Middle frontal gyrus (tissue), 1 donor: ENCODE measurements around the gene ABLIM2.

Experiments
- DNase-seq: peaks from one replicate; pipeline ENCODE4 v3.0.0-alpha.2; 2015; ENCODE audit warnings: low spot score; ENCODE audit errors: extremely low spot score

ABLIM2 gene

GRCh38 chr4:7987148-7987989, 171.2 kb downstream of the ABLIM2 start:
- DNase-seq, result peak; percentile 39

GRCh38 chr4:7985891-7986441, 172.6 kb downstream of the ABLIM2 start:
- DNase-seq, result no peak

- no peak for DNase-seq
Measured at GRCh38 chr4:7985072-7985471, 173.5 kb downstream of the ABLIM2 start.

- DNase-seq, result no peak
Measured at GRCh38 chr4:7984286-7984925, 174.2 kb downstream of the ABLIM2 start.

GRCh38 chr4:7983296-7983695, 175.3 kb downstream of the ABLIM2 start:
- DNase-seq, result no peak

- DNase-seq, result no peak
Measured at GRCh38 chr4:7981738-7982394, 176.7 kb downstream of the ABLIM2 start.

GRCh38 chr4:7980036-7980435, 178.6 kb downstream of the ABLIM2 start:
- no peak for DNase-seq

- DNase-seq, result no peak
Measured at GRCh38 chr4:7979652-7979968, 179.0 kb downstream of the ABLIM2 start.

- DNase-seq, result no peak
Measured at GRCh38 chr4:7978907-7979651, 179.5 kb downstream of the ABLIM2 start.

GRCh38 chr4:7978489-7978888, 180.1 kb downstream of the ABLIM2 start:
- DNase-seq, result no peak

- DNase-seq, result no peak
Measured at GRCh38 chr4:7976634-7977033, 182.0 kb downstream of the ABLIM2 start.

- DNase-seq, result no peak
Measured at GRCh38 chr4:7976025-7976424, 182.6 kb downstream of the ABLIM2 start.

GRCh38 chr4:7974425-7974824, 184.2 kb downstream of the ABLIM2 start:
- no peak for DNase-seq

- DNase-seq, result no peak
Measured at GRCh38 chr4:7973545-7973981, 185.1 kb downstream of the ABLIM2 start.

- DNase-seq, result no peak
Measured at GRCh38 chr4:7971881-7972500, 186.6 kb downstream of the ABLIM2 start.

GRCh38 chr4:7971159-7971631, 187.4 kb downstream of the ABLIM2 start:
- no peak for DNase-seq

GRCh38 chr4:7970361-7970946, 188.2 kb downstream of the ABLIM2 start:
- no peak for DNase-seq

- DNase-seq, result no peak
Measured at GRCh38 chr4:7968262-7968896, 190.2 kb downstream of the ABLIM2 start.

- DNase-seq, result no peak
Measured at GRCh38 chr4:7967501-7968261, 190.9 kb downstream of the ABLIM2 start.
